ENCODE measurements around the gene PSMD8.
"Not testable (repeated sequence)": the region's sequence is repeated elsewhere in the genome, so short reads cannot be mapped to it uniquely, and the experiment has no call there.

The PSMD8 gene

GRCh38 chr19:38387550-38388348 is 13.4 kb downstream of the PSMD8 start, which contains the start of gene GGN:
Gene GGN (minus strand): TSS chr19:38388034. CDS start chr19:38387261, 773 bp downstream.
- peak; percentile 93 to 95 for DNase-seq

- peak in 1 of 2 experiments; percentile 80 for DNase-seq
Observed at GRCh38 chr19:38388349-38389100, 14.2 kb downstream of the PSMD8 start, which contains the start of gene SPRED3. Gene SPRED3 (plus strand): TSS chr19:38388697. CDS start chr19:38390303, 1,606 bp downstream.

DNA sequence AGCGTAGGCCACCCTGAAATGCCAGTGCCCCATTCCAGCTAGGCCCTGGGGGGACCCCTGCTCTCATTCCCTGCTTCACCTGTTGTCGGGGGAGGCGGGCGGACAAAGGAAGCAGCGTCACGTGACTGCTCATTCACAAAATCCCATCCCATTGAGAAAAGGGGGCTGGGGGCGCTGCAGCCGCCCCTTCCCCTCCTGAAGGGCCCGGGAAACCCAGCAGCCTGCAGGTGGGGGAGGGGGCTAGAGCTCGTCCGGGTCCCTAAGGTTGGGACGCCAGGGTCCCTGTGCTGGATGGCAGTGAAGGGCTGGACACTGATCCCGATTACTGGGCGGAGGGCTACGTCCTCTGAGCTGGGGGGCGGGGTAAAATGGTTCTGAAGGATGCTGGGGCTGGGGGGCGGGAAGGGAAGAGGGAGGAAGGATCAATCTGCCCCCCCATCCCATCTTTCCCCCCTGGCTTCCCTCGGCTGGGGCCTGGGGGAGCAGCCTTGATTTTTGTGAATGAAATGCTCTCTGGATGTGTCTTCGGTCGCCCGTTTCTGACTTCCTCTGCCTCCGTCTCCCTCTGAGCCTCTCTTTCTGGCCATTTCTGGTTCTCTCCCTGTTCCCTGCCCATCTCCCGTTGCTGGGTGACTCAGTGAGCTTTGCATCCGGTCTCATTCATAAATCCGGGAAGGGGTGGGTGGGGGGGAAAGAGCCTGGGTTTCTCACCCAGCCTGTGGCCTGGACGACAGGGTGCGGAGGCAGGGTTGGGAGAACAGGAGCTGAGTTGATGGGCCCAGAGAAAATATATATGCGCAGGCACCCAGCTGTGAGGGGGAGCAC is 14.9 kb downstream of the PSMD8 start:
- DNase-seq, result peak in 1 of 2 experiments; percentile 63

- no peak for DNase-seq
Observed at GRCh38 chr19:38389957-38390924, 15.9 kb downstream of the PSMD8 start.

GRCh38 chr19:38391911-38392464 is 17.6 kb downstream of the PSMD8 start:
- no peak for DNase-seq

- DNase-seq, result no peak
Observed at GRCh38 chr19:38392707-38393308, 18.4 kb downstream of the PSMD8 start.

- DNase-seq, result no peak
Observed at GRCh38 chr19:38394488-38394887, 20.1 kb downstream of the PSMD8 start.

GRCh38 chr19:38395381-38396114 is 21.2 kb downstream of the PSMD8 start:
- no peak for DNase-seq

DNA sequence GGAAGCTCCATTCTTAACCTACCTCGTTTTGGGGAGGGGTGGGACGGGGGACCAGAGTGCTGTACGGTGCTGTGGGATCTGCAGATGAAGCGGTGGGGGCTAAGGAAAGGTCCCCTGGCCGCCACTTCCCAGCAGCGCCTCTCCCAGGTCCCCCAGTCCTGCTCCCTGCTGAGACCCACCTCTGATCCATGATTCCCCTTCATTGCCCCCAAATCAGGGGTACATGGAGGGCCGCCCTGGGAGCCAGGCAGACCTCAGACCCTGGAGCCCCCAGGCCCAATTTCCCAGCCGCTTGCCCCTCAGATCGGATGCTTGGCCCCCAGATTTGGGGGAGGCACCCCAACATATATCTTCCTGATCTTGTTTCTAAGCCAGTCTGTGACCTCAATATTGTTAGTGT is 24.7 kb downstream of the PSMD8 start:
- no peak for DNase-seq

DNA sequence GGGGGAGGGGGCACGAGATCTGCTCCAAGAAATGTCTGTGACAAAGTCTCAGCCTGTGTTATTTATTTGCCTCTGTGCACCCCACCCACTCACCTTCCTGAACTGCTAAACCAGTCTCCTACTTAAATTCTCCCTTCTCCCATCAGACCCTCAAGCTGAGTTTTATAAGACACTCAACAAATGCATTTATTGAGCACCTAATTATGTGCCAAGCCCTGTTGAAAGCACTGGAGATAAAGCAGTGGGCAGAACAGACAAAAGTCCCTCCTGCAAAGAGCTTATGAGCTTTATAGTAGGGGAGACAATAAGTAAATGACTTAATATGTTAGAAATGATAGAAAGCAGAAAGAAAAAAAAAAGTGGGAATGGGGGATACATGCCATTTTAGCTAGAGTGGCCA is 25.2 kb downstream of the PSMD8 start:
- DNase-seq, result no peak

- no peak for DNase-seq
Observed at GRCh38 chr19:38400361-38400760, 26.0 kb downstream of the PSMD8 start.

DNA sequence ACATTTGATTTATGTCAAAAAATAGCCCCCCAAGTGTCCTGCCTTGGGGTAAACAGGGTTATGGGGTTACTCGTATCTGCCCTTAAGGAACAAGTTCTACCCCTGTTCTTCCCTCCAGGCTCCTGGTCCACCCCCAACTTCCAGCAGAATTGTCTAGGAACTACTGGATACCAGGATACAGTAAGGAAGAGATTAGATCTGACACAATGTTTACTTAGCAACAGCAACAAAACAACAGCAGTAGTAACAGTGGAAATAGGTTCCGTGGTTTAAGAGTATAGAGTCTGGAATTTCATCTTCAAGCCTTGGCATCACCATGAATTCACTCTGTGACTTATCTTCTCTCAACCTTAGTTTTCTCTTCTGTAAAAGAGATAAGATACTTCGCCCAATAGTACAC is 26.8 kb downstream of the PSMD8 start:
- DNase-seq, result no peak

DNA sequence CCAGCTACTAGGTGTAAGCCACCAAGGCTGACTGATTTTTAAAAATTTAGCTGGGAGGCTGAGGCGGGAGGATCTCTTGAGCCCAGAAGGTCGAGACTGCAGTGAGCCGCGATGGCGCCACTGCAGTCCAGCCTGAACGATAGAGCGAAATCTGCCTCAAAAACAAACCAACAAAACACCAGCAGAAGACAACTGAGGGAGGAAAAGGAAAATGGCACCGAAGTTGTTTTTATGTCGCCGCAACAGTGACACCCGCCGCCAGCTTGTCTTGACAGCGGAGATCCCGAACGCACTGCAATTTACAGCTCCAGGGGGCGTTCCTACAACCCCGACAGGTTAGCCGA is 28.2 kb downstream of the PSMD8 start:
- DNase-seq, result no peak

DNA sequence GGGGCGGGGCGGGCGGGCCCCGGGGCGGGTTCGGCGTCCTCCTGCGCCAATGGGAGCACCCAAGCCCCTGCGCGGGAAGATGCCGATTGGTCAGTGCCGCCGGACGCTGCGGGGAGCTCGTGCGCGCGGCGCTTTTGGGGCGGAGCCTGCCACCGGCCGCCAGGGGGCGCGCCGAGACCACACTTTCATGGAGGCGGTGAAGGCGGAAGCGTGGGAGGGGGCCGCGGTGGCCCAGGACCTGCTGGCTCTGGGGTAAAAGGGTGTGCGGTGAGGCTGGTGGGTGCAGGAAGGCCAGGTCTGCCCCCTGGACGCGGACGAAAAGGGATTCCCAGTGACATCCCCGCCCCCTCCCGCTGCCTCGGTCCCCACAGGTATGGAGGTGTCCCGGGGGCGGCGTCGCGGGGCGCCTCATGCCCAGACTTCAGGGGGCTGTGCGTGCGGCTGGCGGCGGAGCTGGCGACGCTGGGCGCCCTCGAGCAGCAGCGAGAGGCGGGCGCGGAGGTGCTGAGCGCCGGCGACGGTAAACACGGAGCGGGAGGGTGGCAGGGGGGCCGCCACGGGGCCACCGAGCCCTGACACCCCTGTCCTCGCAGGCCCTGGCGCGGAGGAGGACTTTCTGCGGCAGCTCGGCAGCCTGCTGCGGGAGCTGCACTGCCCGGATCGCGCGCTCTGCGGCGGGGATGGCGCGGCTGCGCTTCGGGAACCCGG is 28.8 kb downstream of the PSMD8 start, which contains the start of gene FAM98C:
Gene FAM98C, plus strand, starts transcription at position 127 of the 708 bp plus-strand sequence. Its CDS starts 61 bp downstream, at position 188.
- peak; percentile 98 to 99 for DNase-seq

GRCh38 chr19:38404858-38405257 is 30.5 kb downstream of the PSMD8 start:
- no peak for DNase-seq

DNA sequence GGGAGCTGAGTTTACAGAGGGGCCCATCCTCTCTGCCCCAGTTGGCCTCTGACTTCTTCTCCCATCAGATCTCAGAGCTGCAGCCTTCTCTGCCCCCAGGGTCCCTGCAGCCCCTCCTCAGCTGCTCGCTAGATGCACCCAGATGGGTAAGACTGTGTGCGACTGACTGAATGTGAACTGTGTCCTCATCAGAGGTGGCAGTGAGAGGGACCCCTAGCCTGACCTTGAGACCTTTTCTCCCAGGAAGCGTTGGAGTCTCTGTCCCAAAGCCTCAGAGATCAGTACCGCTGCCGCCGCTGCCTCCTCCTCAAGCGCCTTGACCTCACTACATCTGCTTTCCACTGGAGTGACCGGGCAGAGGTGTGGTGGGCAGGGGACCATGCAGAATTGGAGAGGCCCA is 30.9 kb downstream of the PSMD8 start:
- DNase-seq, result no peak

DNA sequence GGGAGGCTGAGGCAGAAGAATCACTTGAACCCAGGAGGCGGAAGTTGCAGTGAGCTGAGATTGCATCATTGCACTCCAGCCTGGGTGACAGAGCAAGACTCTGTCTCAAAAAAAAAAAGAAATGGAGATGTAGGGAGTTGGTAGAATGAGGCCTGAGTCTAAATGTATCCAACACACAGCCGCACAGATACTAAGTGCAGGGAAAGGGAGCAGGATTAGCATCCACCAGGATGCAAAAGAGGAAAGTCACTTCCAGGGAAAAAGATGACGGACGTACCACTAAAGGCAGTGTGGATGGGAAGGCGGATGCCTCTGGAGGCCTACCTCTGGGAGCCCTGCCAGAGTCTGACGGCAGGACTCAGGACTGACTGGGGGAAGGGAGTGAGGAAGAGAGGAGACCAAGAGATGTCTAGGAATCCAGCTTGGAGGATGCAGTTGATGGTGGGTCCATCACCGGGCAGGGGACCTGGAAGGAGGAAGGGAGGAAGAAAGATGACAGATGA is 35.3 kb downstream of the PSMD8 start:
- no peak for DNase-seq

GRCh38 chr19:38410407-38410806 is 36.0 kb downstream of the PSMD8 start:
- not testable (repeated sequence) for DNase-seq

GRCh38 chr19:38411041-38411712 is 36.8 kb downstream of the PSMD8 start:
- no peak for DNase-seq

Measured in SHP77 (cell line).